Ishikawa (cell line): ENCODE data around the gene TMEM89.
A peak's percentile ranks its signal among the peaks of the same experiment; 100 is the strongest.

Experiments used
- CEBPB ChIP-seq: IDR thresholded peaks from 2 replicates; pipeline ENCODE4 v1.6.1; 2012
- CREB1 ChIP-seq: IDR thresholded peaks from 2 replicates; pipeline ENCODE4 v1.6.1; 2012; ENCODE audit warnings: low read depth
- EGR1 ChIP-seq: IDR thresholded peaks from 2 replicates; pipeline ENCODE4 v1.6.1; 2012
- EP300 ChIP-seq: IDR thresholded peaks from 2 replicates; pipeline ENCODE4 v1.6.1; 2012; ENCODE audit warnings: borderline replicate concordance
- FOXM1 ChIP-seq: IDR thresholded peaks from 2 replicates; pipeline ENCODE4 v1.6.1; 2012; ENCODE audit warnings: low read depth, borderline replicate concordance
- NFIC ChIP-seq: IDR thresholded peaks from 2 replicates; pipeline ENCODE4 v1.6.1; 2012
- RAD21 ChIP-seq: IDR thresholded peaks from 2 replicates; pipeline ENCODE4 v1.6.1; 2012; ENCODE audit warnings: low read depth
- TAF1 ChIP-seq: IDR thresholded peaks from 2 replicates; pipeline ENCODE4 v1.6.1; 2012; ENCODE audit warnings: low read depth, mild to moderate bottlenecking
- TCF12 ChIP-seq: IDR thresholded peaks from 2 replicates; pipeline ENCODE4 v1.6.1; 2012; ENCODE audit warnings: low read depth
- TEAD4 ChIP-seq: IDR thresholded peaks from 2 replicates; pipeline ENCODE4 v1.6.1; 2012
- YY1 ChIP-seq: IDR thresholded peaks from 2 replicates; pipeline ENCODE4 v1.6.1; 2012; ENCODE audit warnings: low read depth
- ZBTB7A ChIP-seq: IDR thresholded peaks from 2 replicates; pipeline ENCODE4 v1.6.1; 2012; ENCODE audit warnings: low read depth
- TF ChIP-seq, protein P1 (sequence below): IDR thresholded peaks from 2 replicates; pipeline ENCODE4 v1.6.1; 2012; ENCODE audit warnings: low read depth, mild to moderate bottlenecking
- TF ChIP-seq, protein P2 (sequence below): IDR thresholded peaks from 2 replicates; pipeline ENCODE4 v1.6.1; 2012
- TF ChIP-seq, protein P3 (sequence below): IDR thresholded peaks from 2 replicates; pipeline ENCODE4 v1.6.1; 2012

Gene TMEM89

DNA sequence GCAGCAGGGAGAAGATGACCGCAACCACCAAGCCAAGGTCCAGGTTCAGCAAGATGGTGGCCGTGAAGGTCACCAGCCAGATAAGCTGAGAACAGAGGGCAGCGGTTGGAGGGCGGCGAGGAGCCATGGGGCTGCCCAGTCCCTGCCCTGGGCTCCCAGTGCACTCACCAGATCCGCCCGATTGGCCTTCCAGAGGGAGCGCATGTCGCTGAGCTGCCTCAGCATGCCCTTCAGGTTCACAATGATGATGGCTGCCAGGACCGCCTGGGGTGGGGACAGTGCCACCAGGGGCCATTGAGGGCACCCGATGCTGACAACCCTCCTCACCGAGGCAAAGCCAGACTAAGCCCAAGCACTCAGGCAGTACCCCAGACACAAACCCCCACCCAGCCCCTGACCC is 8.3 kb upstream of the TMEM89 start:
- TF ChIP-seq EGR1, result no peak
- no peak for TF ChIP-seq CREB1
- no peak for TF ChIP-seq TEAD4
- TF ChIP-seq CEBPB, result no peak
- TF ChIP-seq ZBTB7A, result no peak
- no peak for TF ChIP-seq TCF12
- TF ChIP-seq YY1, result no peak
- TF ChIP-seq, protein P1, sequence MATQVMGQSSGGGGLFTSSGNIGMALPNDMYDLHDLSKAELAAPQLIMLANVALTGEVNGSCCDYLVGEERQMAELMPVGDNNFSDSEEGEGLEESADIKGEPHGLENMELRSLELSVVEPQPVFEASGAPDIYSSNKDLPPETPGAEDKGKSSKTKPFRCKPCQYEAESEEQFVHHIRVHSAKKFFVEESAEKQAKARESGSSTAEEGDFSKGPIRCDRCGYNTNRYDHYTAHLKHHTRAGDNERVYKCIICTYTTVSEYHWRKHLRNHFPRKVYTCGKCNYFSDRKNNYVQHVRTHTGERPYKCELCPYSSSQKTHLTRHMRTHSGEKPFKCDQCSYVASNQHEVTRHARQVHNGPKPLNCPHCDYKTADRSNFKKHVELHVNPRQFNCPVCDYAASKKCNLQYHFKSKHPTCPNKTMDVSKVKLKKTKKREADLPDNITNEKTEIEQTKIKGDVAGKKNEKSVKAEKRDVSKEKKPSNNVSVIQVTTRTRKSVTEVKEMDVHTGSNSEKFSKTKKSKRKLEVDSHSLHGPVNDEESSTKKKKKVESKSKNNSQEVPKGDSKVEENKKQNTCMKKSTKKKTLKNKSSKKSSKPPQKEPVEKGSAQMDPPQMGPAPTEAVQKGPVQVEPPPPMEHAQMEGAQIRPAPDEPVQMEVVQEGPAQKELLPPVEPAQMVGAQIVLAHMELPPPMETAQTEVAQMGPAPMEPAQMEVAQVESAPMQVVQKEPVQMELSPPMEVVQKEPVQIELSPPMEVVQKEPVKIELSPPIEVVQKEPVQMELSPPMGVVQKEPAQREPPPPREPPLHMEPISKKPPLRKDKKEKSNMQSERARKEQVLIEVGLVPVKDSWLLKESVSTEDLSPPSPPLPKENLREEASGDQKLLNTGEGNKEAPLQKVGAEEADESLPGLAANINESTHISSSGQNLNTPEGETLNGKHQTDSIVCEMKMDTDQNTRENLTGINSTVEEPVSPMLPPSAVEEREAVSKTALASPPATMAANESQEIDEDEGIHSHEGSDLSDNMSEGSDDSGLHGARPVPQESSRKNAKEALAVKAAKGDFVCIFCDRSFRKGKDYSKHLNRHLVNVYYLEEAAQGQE, result no peak
- TF ChIP-seq NFIC, result no peak
- TF ChIP-seq EP300, result no peak
- TF ChIP-seq RAD21, result no peak
- TF ChIP-seq TAF1, result no peak
- TF ChIP-seq, protein P2, sequence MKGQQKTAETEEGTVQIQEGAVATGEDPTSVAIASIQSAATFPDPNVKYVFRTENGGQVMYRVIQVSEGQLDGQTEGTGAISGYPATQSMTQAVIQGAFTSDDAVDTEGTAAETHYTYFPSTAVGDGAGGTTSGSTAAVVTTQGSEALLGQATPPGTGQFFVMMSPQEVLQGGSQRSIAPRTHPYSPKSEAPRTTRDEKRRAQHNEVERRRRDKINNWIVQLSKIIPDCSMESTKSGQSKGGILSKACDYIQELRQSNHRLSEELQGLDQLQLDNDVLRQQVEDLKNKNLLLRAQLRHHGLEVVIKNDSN, result no peak

DNA sequence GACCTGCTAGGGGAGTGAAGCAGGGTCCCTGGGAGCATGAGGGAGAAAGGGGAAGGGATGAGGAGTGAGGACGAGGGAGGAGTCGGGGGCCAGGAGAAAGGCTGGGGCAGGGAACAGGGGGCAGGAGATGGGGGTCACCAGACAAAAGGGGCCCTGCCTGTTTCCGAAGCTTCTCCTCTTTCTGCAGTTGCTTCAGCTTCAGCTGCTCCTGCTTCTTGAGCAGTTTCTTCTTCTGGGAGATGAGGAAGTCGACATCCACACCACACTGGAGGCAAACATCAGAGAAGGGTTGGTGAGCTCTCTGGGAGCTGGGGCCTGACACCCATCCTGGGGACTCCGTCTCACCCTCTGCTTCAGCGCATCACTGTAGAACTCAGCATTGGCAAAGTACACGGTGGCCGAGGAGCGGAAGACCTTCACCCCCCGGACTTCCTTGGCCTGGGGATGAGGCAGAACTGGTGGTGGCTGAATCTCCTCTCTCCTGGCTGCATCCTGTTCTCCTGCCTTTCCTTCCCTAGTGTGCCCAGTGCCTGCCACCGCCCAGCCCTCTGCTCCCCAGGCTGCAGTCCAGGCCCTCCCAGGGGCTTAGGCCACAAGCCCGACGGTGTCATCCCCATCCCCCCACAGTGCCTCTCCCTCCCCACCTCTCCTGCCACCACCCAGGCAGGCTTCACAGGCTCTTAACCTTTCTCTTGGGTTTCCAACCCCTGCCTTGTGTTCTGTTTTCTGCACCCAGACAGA is 6.9 kb upstream of the TMEM89 start:
- TF ChIP-seq CREB1 (no peak), TAF1 (no peak), EGR1 (no peak), TCF12 (no peak), EP300 (no peak), FOXM1 (no peak)
- TF ChIP-seq, protein P3, sequence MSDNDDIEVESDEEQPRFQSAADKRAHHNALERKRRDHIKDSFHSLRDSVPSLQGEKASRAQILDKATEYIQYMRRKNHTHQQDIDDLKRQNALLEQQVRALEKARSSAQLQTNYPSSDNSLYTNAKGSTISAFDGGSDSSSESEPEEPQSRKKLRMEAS, result no peak
- TF ChIP-seq, protein P2, result no peak
- TF ChIP-seq, protein P1, result no peak

DNA sequence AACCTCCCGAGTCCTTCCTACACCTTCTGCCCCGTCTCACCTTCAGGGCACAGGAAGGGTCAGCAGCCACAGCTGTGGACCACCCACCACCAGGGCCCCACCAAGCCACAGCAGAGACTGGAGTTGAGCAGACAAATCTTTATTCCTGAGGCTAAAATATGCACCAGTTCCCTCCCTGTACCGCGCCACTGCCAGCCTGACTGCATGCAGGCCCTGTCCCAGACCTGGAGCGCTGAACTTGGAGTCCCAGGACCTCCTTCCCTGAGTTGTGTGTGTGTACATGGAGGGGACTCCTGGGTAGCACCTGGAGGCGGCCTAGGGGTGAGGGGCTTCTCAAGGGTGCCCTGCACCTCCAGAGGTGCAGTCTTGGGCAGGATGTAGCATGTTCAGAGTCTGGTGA is 4.0 kb upstream of the TMEM89 start:
- no peak for TF ChIP-seq TCF12
- TF ChIP-seq RAD21, result no peak
- TF ChIP-seq EP300, result no peak
- TF ChIP-seq TEAD4, result no peak
- TF ChIP-seq, protein P2, result no peak
- no peak for TF ChIP-seq TAF1
- TF ChIP-seq CEBPB, result no peak
- TF ChIP-seq EGR1, result no peak

DNA sequence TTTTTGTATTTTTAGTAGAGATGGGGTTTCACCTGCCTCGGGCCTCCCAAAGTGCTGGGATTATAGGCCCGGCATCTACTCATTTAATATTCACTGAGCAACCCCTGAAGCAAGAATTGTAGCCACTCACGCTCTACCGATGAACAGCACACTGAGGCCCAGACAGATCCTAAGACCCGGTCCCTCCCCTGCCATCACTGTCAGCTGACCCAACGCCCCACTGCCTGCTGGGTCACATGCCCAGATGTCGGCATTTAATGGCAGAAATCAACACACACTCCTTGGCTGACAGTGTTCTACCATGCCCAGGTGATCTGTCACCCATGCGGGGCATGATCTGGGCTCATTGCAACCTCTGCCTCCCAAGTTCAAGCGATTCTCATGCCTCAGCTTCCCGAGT is 3.2 kb upstream of the TMEM89 start:
- TF ChIP-seq FOXM1 (no peak), EP300 (no peak), TAF1 (no peak), CEBPB (no peak)
- TF ChIP-seq, protein P2, result no peak

DNA sequence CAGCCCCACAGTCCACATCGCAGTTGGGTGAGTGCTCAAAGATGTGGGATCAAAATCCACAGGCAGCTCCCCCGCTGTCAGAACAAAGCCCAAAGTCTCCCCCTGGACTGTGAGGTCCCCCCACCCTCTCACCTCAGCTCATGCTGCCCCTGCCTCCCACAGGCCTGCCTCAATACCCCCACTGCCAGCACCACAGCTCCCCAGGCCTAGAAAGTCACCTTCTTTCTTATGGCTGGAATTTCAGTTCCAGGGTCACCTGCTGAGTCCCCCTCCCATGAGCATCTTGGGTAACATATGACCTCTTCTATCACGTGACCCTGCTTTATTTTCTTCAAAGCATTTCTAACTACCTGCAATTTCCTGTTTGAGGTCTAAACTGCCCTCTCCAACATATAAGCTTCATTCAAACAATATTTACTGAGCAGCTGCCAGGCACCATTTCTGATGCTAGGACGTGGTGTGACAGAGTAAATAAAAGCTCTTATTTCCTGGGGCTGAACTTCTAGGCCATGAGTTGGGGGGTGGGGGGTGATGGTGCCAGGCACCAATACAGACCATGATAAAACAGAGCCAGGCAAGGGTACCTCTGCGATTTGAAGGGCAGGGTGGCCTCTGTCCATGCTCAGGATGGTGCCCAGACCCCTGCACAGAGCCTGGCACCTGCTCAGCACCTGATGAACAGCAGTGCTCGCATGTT is 2.4 kb upstream of the TMEM89 start:
- TF ChIP-seq, protein P2, result peak; percentile 44; the same call in 1 of the 2 replicates
- TF ChIP-seq EGR1, result no peak
